ENCODE measurements around the gene TAL1. TPM values are rescaled to one million over a fixed set of nuclear protein-coding genes. Genes with fewer than 3 reads are reported as not detected.

Gene TAL1
- total and polyA plus RNA-seq, 2 of the 8 experiments (the other 6 are each of a cell fraction or from before 2014, with no cell fraction given): 0.09 to 0.15 TPM

DNA sequence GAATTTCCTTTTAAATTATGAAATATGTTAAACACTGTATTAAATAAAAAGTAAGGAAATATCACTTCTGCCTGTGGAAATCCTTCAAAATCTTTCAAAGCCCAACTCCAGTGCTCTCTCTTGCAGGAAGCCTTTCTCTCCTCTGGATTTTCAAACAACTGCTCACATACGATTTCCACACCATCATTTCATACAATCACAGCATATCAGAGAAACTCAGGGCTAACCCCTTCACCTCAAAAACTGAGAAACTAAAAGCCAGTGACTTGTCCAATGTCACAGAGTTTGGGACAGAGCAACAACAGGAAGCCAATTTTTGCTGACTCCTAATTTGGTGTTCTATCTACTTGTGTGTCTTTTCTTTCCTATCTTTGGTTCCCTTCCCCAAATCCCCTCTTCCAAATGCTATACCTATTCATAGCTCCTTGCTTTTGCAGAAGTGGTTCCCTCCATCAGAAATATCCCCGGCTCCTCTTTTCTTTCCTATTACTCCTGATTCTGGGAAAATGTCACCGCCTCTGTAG lies 12.4 kb upstream of the TAL1 start:
- Histone ChIP-seq H2BK15ac (ENCODE audit: low read length) (no peak overlapping the region), H3K56ac (replicated peaks; ENCODE audit: insufficient read length, low read depth, low read length) (no peak overlapping the region), H3K27ac (ENCODE audit: low read depth, low read length) (no peak overlapping the region), H3K4me3 (ENCODE audit: extremely low read depth in 1 of 4, insufficient read depth in 2 of 4, low read depth in 3 of 4, low read length in 4 of 4) (no peak overlapping the region), H3K4me1 (replicated peaks in 1 of 4; ENCODE audit: control insufficient read depth in 3 of 4, insufficient read depth in 4 of 4, low read length in 3 of 4) (peaks cover 0 to 5% (median 0%) of the 10 kb centered on the region in 4 experiments; a peak in 2 of 7 replicates), H3K79me1 (ENCODE audit: low read depth, low read length) (no peaks in the 10 kb centered on the region), H2BK120ac (replicated peaks; ENCODE audit: low read depth, low read length) (no peak overlapping the region), H3K4ac (replicated peaks; ENCODE audit: insufficient read length, low read depth, low read length) (no peak overlapping the region), H4K8ac (ENCODE audit: extremely low read depth, insufficient read depth, low read length) (no peak overlapping the region), H4K5ac (ENCODE audit: insufficient read length, low read depth, low read length) (no peak overlapping the region), H4K91ac (replicated peaks; ENCODE audit: insufficient read length, low read length) (no peak overlapping the region), H3K9ac (replicated peaks in 1 of 4; ENCODE audit: extremely low read depth in 1 of 4, low read depth in 3 of 4, low read length in 3 of 4) (no peak overlapping the region), H3K4me2 (ENCODE audit: insufficient read depth in 1 of 2, low read depth in 2 of 2, low read length in 2 of 2) (no peak overlapping the region), H3K23me2 (ENCODE audit: low read depth, low read length) (no peaks in the 10 kb centered on the region), H3K27me3 (replicated peaks in 1 of 4; ENCODE audit: control insufficient read depth in 3 of 4, extremely low read depth in 1 of 4, insufficient read depth in 3 of 4, low read length in 3 of 4) (no peaks in the 10 kb centered on the region; a peak in 1 of 7 replicates), H2BK12ac (ENCODE audit: low read depth, low read length) (no peak overlapping the region), H2AFZ (ENCODE audit: low read length) (no peak overlapping the region), H3K79me2 (ENCODE audit: control insufficient read depth in 1 of 2, insufficient read depth in 2 of 2, low read length in 2 of 2) (no peaks in the 10 kb centered on the region), H2AK5ac (ENCODE audit: low read depth, low read length) (no peak overlapping the region), H3K14ac (ENCODE audit: insufficient read length) (no peak overlapping the region), H4K20me1 (replicated peaks in 1 of 2; ENCODE audit: control insufficient read depth in 1 of 2, insufficient read depth in 2 of 2, low read length in 2 of 2) (no peaks in the 10 kb centered on the region), H3K18ac (ENCODE audit: extremely low read depth, low read length) (no peak overlapping the region), H3K23ac (ENCODE audit: insufficient read length) (no peak overlapping the region), H3K9me3 (ENCODE audit: insufficient read depth in 2 of 2, low read depth in 1 of 2, low read length in 1 of 2) (no peaks in the 10 kb centered on the region), H2BK20ac (ENCODE audit: low read length) (no peak overlapping the region), H3K36me3 (ENCODE audit: control insufficient read depth in 2 of 4, insufficient read depth in 4 of 4, low read length in 3 of 4) (no peaks in the 10 kb centered on the region), H2BK5ac (ENCODE audit: low read depth, low read length) (no peak overlapping the region)
- POLR2A ChIA-PET (ENCODE audit: partially characterized antibody): no interaction called here
- DNase-seq (ENCODE audit: low read depth in 1 of 2, low spot score in 2 of 2): no peak
- WGBS, 2 experiments (ENCODE audit: extremely low coverage in 1 of 2, insufficient coverage in 1 of 2, insufficient read length in 1 of 2, insufficient replicate concordance in 2 of 2, low coverage in 1 of 2, low lambda C conversion rate in 2 of 2, missing lambda C conversion rate in 1 of 2): 80% methylated on average over 3 of the region's 3 CpGs; no CpG with 5 or more reads in 1 of the 2 experiments
- TF ChIP-seq RNF2 (IDR thresholded peaks at IDR 0.05; ENCODE audit: borderline replicate concordance, low read depth, low read length, missing control alignments, poor library complexity, severe bottlenecking): no peak
- no peak for TF ChIP-seq BCL11A (IDR thresholded peaks at IDR 0.05; ENCODE audit: low read depth in 2 of 2, low read length in 2 of 2)
- no peak for TF ChIP-seq RBBP5 (IDR thresholded peaks at IDR 0.05; ENCODE audit: borderline replicate concordance, low read depth, low read length)
- no peak for TF ChIP-seq KDM4A (IDR thresholded peaks at IDR 0.05; ENCODE audit: low read depth, low read length, severe bottlenecking)
- no peak for TF ChIP-seq TEAD4 (IDR thresholded peaks at IDR 0.05; ENCODE audit: low read depth, low read length)
- TF ChIP-seq ASH2L (IDR thresholded peaks at IDR 0.05; ENCODE audit: low read length): no peak
- no peak for TF ChIP-seq CTBP2 (IDR thresholded peaks at IDR 0.05; ENCODE audit: borderline replicate concordance, insufficient read depth, insufficient read length, low read length)
- TF ChIP-seq SIX5 (IDR thresholded peaks at IDR 0.05; ENCODE audit: low read depth, low read length): no peak
- no peak for TF ChIP-seq SP1 (IDR thresholded peaks at IDR 0.05; ENCODE audit: low read depth, low read length)
- no peak for TF ChIP-seq POLR2AphosphoS5 (IDR thresholded peaks at IDR 0.05; ENCODE audit: low read depth, low read length)
- CTCF ChIA-PET (ENCODE audit: partially characterized antibody): interaction anchor here (0.8 to 2.5 kb wide), 7 partner anchors 18 to 79 kb away, joined by 3 to 5 read pairs (median 4); partner anchors contain the start of gene PDZK1IP1
- no peak for FAIRE-seq

Measured in H1 (cell line).